Glutamatergic neuron (in vitro differentiated cells): ENCODE data around the gene AKT1S1. TPM values are rescaled to one million over a fixed set of nuclear protein-coding genes. Genes with fewer than 3 reads are reported as not detected.

Experiments used
- DNase-seq: peaks from one replicate; pipeline ENCODE4 v3.0.0; 2022
- H3K27ac Mint-ChIP-seq: one replicate; pipeline ENCODE4 v1.8.0; 2020; ENCODE audit warnings: mild to moderate bottlenecking, mixed read lengths, inconsistent platforms; ENCODE audit not compliant: unreplicated experiment
- H3K27me3 Mint-ChIP-seq: one replicate; pipeline ENCODE4 v1.8.0; 2020; ENCODE audit warnings: mild to moderate bottlenecking, moderate library complexity, mixed read lengths, inconsistent platforms; ENCODE audit not compliant: unreplicated experiment
- H3K36me3 Mint-ChIP-seq: one replicate; pipeline ENCODE4 v1.8.0; 2020; ENCODE audit warnings: mild to moderate bottlenecking, mixed read lengths, inconsistent platforms; ENCODE audit not compliant: unreplicated experiment
- H3K4me1 Mint-ChIP-seq: one replicate; pipeline ENCODE4 v1.8.0; 2020; ENCODE audit warnings: mild to moderate bottlenecking, low read depth, mixed read lengths, inconsistent platforms; ENCODE audit not compliant: unreplicated experiment
- H3K4me3 Mint-ChIP-seq: one replicate; pipeline ENCODE4 v1.8.0; 2020; ENCODE audit warnings: mild to moderate bottlenecking, mixed read lengths, inconsistent platforms; ENCODE audit not compliant: unreplicated experiment
- H3K9me3 Mint-ChIP-seq: one replicate; pipeline ENCODE4 v1.8.0; 2020; ENCODE audit warnings: mild to moderate bottlenecking, moderate library complexity, mixed read lengths, inconsistent platforms; ENCODE audit not compliant: unreplicated experiment
- total RNA-seq: library from RNA; stranded (reverse); fragmentation: NEBNext Ultra II Directional; extraction: Animal tissue kit (Norgen Biotek cat#: 25700); gene quantifications from one replicate; pipeline ENCODE4 v1.2.1, GENCODE V29; 2021; ENCODE audit not compliant: unreplicated experiment
- TF ChIP-seq, protein P1 (sequence below): fragments of 200-600 bp; sonication (generic); IDR thresholded peaks from one replicate; pipeline ENCODE4 v1.5.0; 2021; ENCODE audit not compliant: partially characterized antibody, unreplicated experiment

Gene AKT1S1
- total RNA-seq, 1 donor from 2014 or later, result 23.7 TPM

DNA sequence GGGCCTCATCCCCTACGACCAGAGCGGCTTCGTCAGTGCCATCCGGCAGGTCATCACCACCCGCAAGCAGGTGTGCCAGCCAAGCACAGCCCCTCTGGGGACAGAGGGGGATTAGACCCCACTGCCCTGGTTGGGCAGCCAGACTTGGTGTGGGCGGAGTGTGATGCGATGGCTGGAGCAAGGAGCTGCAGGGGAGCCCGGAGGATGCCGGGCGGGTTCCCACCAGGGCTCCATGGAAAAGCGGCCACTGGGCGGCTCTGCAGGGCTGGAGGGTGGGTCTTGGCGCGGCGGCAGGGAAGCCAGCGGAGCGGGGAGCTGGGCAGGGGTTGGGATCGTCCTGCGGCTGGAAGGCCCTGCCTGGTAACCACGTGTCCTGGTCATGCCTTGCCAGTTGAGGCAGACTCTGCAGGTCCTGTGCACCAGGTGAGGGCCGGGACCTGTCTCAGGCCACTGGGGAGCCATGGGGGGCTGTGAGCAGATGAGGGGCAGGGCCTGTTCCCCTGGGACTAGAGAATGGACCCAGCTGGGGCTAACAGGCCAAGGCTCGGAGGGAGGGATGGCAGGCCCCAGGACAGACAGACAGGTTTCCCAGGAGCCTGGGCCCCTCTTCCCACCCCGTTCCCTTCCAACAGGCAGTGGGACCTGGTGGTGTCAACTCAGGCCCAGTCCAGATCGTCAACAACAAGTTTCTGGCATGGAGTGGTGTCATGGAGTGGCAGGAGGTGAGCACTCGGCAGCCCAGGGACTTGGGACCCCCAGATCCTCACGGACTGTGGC, 19.9 kb downstream of the AKT1S1 start:
- Mint-ChIP-seq H3K36me3 (no peaks in the 10 kb centered on the region), H3K9me3 (peaks cover 12% of the 10 kb centered on the region), H3K4me3 (no peak overlapping the region), H3K4me1 (peaks cover 9% of the 10 kb centered on the region), H3K27me3 (peaks cover 17% of the 10 kb centered on the region), H3K27ac (peak overlapping the region; percentile 55)
- TF ChIP-seq, protein P1, sequence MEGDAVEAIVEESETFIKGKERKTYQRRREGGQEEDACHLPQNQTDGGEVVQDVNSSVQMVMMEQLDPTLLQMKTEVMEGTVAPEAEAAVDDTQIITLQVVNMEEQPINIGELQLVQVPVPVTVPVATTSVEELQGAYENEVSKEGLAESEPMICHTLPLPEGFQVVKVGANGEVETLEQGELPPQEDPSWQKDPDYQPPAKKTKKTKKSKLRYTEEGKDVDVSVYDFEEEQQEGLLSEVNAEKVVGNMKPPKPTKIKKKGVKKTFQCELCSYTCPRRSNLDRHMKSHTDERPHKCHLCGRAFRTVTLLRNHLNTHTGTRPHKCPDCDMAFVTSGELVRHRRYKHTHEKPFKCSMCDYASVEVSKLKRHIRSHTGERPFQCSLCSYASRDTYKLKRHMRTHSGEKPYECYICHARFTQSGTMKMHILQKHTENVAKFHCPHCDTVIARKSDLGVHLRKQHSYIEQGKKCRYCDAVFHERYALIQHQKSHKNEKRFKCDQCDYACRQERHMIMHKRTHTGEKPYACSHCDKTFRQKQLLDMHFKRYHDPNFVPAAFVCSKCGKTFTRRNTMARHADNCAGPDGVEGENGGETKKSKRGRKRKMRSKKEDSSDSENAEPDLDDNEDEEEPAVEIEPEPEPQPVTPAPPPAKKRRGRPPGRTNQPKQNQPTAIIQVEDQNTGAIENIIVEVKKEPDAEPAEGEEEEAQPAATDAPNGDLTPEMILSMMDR, result no peak
- DNase-seq, result no peak

DNA sequence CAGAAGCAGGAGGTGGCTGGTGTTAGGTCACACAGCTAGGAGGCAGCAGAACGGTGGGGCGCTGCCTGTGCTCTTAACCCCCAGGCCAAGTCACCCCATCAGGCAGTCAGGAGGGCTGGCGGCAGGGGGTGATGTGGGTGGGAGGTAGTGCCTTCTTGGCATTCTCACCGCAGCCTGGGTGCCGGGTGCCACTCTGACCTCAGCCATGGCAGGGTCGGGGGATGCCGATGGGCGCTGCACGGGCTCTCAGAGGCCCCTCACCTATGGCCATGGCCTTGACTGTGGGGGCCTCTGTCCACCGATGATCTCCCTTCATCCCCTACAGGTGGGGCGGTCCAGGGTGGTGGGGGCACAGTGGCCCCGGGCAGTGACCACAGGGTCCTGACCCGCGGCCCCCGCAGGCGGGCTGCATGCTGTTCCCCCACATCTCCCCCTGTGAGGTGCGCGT, 20.6 kb downstream of the AKT1S1 start:
- peaks cover 11% of the 10 kb centered on the region for H3K4me1 Mint-ChIP-seq
- no peak for DNase-seq
- H3K36me3 Mint-ChIP-seq, result no peaks in the 10 kb centered on the region
- H3K9me3 Mint-ChIP-seq, result peaks cover 12% of the 10 kb centered on the region
- no peak overlapping the region for H3K27ac Mint-ChIP-seq
- TF ChIP-seq, protein P1, result no peak
- H3K27me3 Mint-ChIP-seq, result peaks cover 20% of the 10 kb centered on the region
- no peak overlapping the region for H3K4me3 Mint-ChIP-seq

DNA sequence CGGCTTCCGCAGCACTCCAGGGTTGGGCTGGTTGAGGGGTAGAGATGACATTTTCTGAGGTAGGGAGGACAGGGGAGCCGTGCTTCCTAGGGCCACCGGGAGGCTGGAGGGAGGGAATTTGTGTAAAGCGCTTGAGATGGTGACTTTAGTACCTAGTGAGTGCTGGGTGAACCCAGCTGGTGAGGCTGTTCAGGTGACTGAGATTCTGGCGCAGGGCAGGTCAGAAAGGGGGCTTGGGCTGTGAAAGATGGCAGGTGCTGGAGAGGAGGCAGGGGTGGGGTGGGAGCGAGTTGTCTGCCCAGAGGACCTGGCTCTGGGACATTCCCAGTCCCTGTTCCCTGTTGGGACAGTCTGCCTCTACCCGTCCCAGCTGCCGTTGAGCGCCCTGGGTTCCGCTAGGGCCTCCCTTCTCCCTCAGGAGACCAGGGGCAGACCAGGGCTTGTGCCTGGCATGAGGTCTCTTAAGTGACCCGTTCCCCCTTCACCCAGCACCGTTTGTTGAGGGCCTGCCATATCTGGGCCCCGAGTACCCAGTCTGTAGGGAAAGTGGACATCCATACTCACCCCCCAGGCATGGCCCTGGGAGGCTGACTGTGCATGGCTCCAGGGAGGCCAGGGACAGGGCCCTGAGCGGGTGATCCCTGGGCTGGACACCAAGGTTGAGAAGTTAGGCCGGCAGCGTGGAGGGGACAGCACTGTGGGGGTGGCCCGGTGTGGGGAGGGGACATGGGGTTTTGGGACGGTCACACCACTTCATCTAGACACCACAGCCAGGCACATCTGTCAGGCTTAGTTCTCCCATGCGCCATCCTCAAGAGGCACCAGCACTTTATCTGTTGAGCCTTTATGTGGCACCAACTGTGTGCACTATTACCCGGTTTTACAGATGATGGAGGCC, 21.2 kb downstream of the AKT1S1 start:
- no peak for DNase-seq
- H3K27ac Mint-ChIP-seq, result no peak overlapping the region
- peaks cover 20% of the 10 kb centered on the region for H3K27me3 Mint-ChIP-seq
- peaks cover 11% of the 10 kb centered on the region for H3K4me1 Mint-ChIP-seq
- H3K4me3 Mint-ChIP-seq, result no peak overlapping the region
- H3K36me3 Mint-ChIP-seq, result no peaks in the 10 kb centered on the region
- peaks cover 12% of the 10 kb centered on the region for H3K9me3 Mint-ChIP-seq
- TF ChIP-seq, protein P1, result no peak

DNA sequence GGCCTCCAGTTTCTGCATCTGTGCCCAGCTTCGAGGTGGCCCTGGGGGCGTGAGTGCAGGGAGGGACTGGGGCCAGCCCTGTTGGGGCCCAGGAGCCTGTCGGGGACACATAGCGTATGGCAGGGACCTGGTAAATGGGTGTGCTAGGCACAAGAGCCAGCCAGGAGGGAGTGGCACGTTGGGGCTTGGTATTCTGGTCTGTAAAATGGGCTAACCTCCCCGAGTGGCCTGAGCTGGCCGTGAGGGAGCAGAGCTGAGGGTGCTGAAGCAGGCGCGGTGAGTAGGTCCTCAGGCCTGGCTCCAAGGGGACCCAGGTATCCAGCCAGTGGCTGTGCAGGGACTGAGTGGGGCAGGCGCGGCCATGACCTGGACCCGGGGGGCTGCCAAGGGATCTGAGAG, 21.9 kb downstream of the AKT1S1 start:
- Mint-ChIP-seq H3K4me3 (no peak overlapping the region), H3K9me3 (peaks cover 15% of the 10 kb centered on the region), H3K27ac (peak overlapping the region; percentile 62), H3K36me3 (no peaks in the 10 kb centered on the region), H3K27me3 (peaks cover 21% of the 10 kb centered on the region), H3K4me1 (peaks cover 11% of the 10 kb centered on the region)
- TF ChIP-seq, protein P1, result no peak
- DNase-seq, result no peak
